Epithelial cell of umbilical artery (primary cell): ENCODE data around the gene ZSCAN32. TPM values are rescaled to one million over a fixed set of nuclear protein-coding genes. Genes with fewer than 3 reads are reported as not detected.

Source experiments
- total RNA-seq: library from RNA; depleted of rRNA; stranded (reverse); fragments of >200 nt; gene quantifications from 2 replicates; pipeline ENCODE4 v1.2.3, GENCODE V29; 2014

The ZSCAN32 gene
- 9.1 and 10.1 TPM in 2 replicates for total RNA-seq

DNA sequence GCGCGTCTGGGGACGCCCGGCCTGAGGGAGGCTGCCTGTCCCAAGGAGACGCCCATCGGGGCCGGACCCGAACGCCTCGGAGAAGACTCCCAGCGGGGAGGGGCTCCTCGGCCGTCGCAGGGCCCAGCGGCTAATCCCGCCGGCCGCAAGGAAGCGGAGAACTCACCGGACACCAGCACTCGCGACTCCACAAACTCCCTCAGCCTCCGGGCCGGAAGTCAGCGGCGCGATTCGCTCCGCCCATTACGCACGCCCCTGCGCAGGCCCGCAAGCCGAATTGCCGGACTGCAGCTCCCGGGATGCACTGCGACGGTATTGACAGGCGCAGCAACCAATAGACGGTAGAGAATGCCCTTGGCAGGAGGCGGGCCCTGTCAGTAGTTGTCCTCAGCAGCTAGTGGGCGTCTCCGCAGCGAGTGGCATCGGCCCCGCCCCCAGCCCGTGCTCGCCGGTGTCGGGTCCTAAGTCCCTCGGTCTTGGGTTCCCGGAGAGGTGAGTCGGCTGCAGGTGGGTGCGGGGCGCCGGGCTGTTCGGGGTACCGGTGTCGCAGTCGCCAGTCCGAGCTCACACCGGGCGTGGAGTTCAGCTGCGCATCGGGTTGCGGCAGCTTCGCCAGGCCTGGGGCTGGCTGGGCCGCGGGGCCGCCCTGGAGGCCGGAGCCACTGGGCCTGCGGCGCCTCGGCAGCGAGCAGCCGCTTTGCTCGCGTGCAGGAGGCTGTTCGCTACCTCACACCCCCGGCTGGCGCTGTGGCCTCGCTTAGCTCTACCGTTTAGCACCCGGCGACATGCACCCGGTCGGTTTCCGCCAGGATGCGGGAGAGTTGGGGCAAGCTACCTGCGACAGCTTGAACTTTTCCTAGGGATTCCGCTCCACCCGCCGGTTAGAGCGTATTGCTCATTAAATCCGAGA, at the start of gene ZSCAN32, which contains the start of gene ZNF174:
Gene ZSCAN32 (minus strand): TSS at position 226 of the 910 bp plus-strand sequence. CDS start 3,447 bp downstream, outside the sequence.
Gene ZNF174 (plus strand): TSS at position 437 of the 910 bp plus-strand sequence. CDS start 790 bp downstream, outside the sequence.

DNA sequence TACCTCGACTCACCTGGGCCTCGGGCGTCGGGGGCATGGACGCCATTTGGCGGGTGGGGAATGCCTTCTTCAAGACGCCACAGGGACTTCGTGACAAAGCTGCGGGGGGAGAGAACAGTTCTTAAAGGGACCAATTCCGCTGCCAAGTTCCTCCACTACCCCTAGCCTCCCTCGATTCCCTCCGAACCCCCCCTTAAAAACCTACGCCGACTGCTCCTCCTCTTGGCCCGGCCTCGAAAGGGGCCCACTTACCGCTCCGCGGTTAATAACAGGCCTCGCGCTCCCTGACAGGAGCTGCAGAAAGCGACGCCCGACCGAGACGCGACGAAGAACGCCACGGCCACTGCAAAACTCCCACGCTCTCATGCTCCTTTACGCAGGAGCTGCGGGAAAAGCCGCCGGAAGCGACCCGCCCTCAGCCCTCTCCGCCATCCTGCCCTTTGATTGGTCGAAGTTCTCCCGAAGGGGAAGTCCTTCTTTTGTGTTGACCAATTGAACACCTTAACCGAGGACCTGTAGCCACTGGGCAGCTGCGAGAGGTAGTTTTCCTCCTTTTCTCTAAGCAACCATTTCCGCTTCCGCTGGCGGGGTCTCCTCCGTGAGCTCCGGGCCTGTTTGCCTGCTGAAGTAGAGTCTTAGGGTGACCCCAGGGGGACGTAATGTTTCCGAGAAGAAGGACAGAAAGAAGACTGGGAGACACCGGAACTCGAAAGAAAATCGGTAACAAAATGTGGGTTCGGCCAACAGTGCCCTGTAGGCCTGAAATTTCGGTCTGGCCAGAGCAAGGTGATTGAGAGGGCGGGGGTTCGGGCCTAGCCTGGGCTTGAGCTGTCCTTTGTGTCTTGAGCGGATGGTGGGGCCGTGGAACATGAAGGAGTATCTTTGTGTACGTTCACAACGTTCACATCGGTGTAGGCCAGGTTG, 42.6 kb upstream of the ZSCAN32 start, which contains the start of the genes NAA60 and ZNF597:
Gene NAA60 (plus strand): TSS at position 573 of the 924 bp plus-strand sequence. CDS start 32,548 bp downstream, outside the sequence.
Gene ZNF597 (minus strand): TSS at position 397 of the 924 bp plus-strand sequence. CDS start 351 bp downstream, at position 46.

GRCh38 chr16:3355589-3355988, 45.2 kb downstream of the ZSCAN32 start, which contains the start of gene OR2C1:
OR2C1 (plus strand) TSS chr16:3355889; CDS start chr16:3355941, 52 bp downstream.

Other genes starting within 250 kb of the ZSCAN32 start
- not detected in 2 replicates for gene OR1F1, start 212.8 kb downstream of the ZSCAN32 start, total RNA-seq
- 10.1 and 11.9 TPM in 2 replicates for gene ZNF200, start 165.8 kb downstream of the ZSCAN32 start, total RNA-seq
- not detected in 2 replicates for gene MEFV, start 144.4 kb downstream of the ZSCAN32 start, total RNA-seq
- gene ZNF263, start 117.5 kb downstream of the ZSCAN32 start, total RNA-seq, result 45.5 and 54.9 TPM in 2 replicates
- gene TIGD7, start 95.6 kb downstream of the ZSCAN32 start, total RNA-seq, result 2.3 TPM in 2 replicates
- 15.3 and 20.4 TPM in 2 replicates for gene ZNF75A, start 95.5 kb downstream of the ZSCAN32 start, total RNA-seq
- 0.15 TPM in 1 of 2 replicates, not detected in the other for gene OR2C1, start 45.1 kb downstream of the ZSCAN32 start, total RNA-seq
- gene ZNF174, start 211 bp upstream of the ZSCAN32 start, total RNA-seq, result 4.3 and 4.9 TPM in 2 replicates
- gene ZNF597, start 42.5 kb upstream of the ZSCAN32 start, total RNA-seq, result 1.9 and 2.6 TPM in 2 replicates
- 11.0 and 27.5 TPM in 2 replicates for gene NAA60, start 42.7 kb upstream of the ZSCAN32 start, total RNA-seq
- not detected in 2 replicates for gene C16orf90, start 94.5 kb upstream of the ZSCAN32 start, total RNA-seq
- gene CLUAP1, start 100.0 kb upstream of the ZSCAN32 start, total RNA-seq, result 14.3 and 22.0 TPM in 2 replicates
- gene NLRC3, start 176.4 kb upstream of the ZSCAN32 start, total RNA-seq, result 2.9 and 10.4 TPM in 2 replicates
- 2.6 and 2.9 TPM in 2 replicates for gene SLX4, start 210.6 kb upstream of the ZSCAN32 start, total RNA-seq